ENCODE results near the gene PDS5A. TPM values are rescaled to one million over a fixed set of nuclear protein-coding genes. Genes with fewer than 3 reads are reported as not detected.

PDS5A gene
- total and polyA plus RNA-seq, 2 of the 13 experiments (the other 11 are each of a cell fraction or from before 2014, with no cell fraction given): 31.8 to 57.0 TPM

GRCh38 chr4:39881789-39882188 lies 95.9 kb downstream of the PDS5A start:
- ChIA-PET POLR2A (no interaction called here), CTCF (ENCODE audit: low intra/inter-chr PET ratio, low total read pairs) (no interaction called here)
- no peak overlapping the region for H2AFZ ChIP-seq (ENCODE audit: low read length)
- no peak overlapping the region for H3K4me3 ChIP-seq (replicated peaks in 1 of 3; ENCODE audit: insufficient read depth in 1 of 3, low read depth in 2 of 3, low read length in 3 of 3)
- H3K4me2 ChIP-seq (ENCODE audit: low read depth, low read length): no peak overlapping the region
- FAIRE-seq (no peak), DNase-seq (ENCODE audit: low spot score) (no peak), ATAC-seq (no peak)
- no peaks in the 10 kb centered on the region for H3K9me3 ChIP-seq (ENCODE audit: low read length)
- H3K9ac ChIP-seq (ENCODE audit: insufficient read depth, low read depth, low read length): no peak overlapping the region
- TF ChIP-seq ZNF782 (CRISPR knock-in tag; IDR thresholded peaks at IDR 0.05; ENCODE audit: borderline replicate concordance) (no peak), FIP1L1 (IDR thresholded peaks at IDR 0.05; ENCODE audit: borderline replicate concordance, insufficient read depth, low read depth, low read length) (no peak), ZBED4 (CRISPR knock-in tag; IDR thresholded peaks at IDR 0.05; ENCODE audit: borderline replicate concordance) (no peak), ZNF512 (CRISPR knock-in tag; IDR thresholded peaks at IDR 0.05) (no peak), SMAD3 (CRISPR knock-in tag; IDR thresholded peaks at IDR 0.05) (no peak), GTF3A (CRISPR knock-in tag; conservative IDR thresholded peaks at IDR 0.05) (no peak), ZNF251 (CRISPR knock-in tag; IDR thresholded peaks at IDR 0.05) (no peak), ZNF644 (CRISPR knock-in tag; IDR thresholded peaks at IDR 0.05; ENCODE audit: low read depth) (no peak), ZBTB38 (CRISPR knock-in tag; IDR thresholded peaks at IDR 0.05) (no peak), MED8 (CRISPR knock-in tag; IDR thresholded peaks at IDR 0.05; ENCODE audit: insufficient replicate concordance) (no peak), ZNF235 (CRISPR knock-in tag; IDR thresholded peaks at IDR 0.05; ENCODE audit: borderline replicate concordance) (no peak)
- H3K27me3 ChIP-seq (ENCODE audit: control insufficient read depth in 1 of 2, insufficient read depth in 2 of 2, low read length in 2 of 2): no peaks in the 10 kb centered on the region; a peak in 1 of 5 replicates
- in situ Hi-C loops (cut with HindIII; ENCODE audit: extremely low pct_ligation_motif_present, low pct_unique_long_range_greater_than_20kb) (no loop called here), intact Hi-C loops (cut with micrococcal nuclease; ENCODE audit: unreplicated experiment) (no loop called here)
- 97% methylated on average over 2 of the region's 2 CpGs for WGBS (ENCODE audit: low lambda C conversion rate)
- H4K20me1 ChIP-seq (ENCODE audit: insufficient read depth, low read length): no peaks in the 10 kb centered on the region
- no peaks in the 10 kb centered on the region for H3K79me2 ChIP-seq (ENCODE audit: insufficient read depth, low read length)
- no peak overlapping the region for H3K27ac ChIP-seq (ENCODE audit: extremely low read length, insufficient read depth, low read length)
- H3K4me1 ChIP-seq (ENCODE audit: insufficient read depth, low read length): no peaks in the 10 kb centered on the region
- H3K36me3 ChIP-seq (replicated peaks in 1 of 2; ENCODE audit: control insufficient read depth in 1 of 2, insufficient read depth in 2 of 2, low read length in 2 of 2): peaks cover 8 to 43% of the 10 kb centered on the region in 2 experiments
- no TSS peak for BruUV-seq (replicated peaks)

All from HepG2 (cell line).